ENCODE measurements around the gene MRRF.

MRRF gene

GRCh38 chr9:122264360-122265148 lies at the start of gene MRRF, which contains the start of gene RBM18:
Gene MRRF (plus strand): TSS chr9:122264882. CDS start chr9:122270892, 6,010 bp downstream.
Gene RBM18 (minus strand): TSS chr9:122264840. CDS start chr9:122261492, 3,348 bp downstream.
- peak within 1 kb of the TSS; percentile 82 for H3K27ac ChIP-seq (ENCODE audit: low read length)
- no peaks in the 10 kb centered on the region for H3K9me3 ChIP-seq (ENCODE audit: control insufficient read depth in 1 of 2, low read length in 2 of 2)
- no peaks in the 10 kb centered on the region for H3K27me3 ChIP-seq (ENCODE audit: low read depth, low read length)
- peaks cover 26 to 49% of the 10 kb centered on the region in 2 donors for H3K4me1 ChIP-seq (ENCODE audit: control insufficient read depth in 1 of 2, insufficient read depth in 2 of 2, low read length in 2 of 2)
- H3K36me3 ChIP-seq (ENCODE audit: control insufficient read depth in 1 of 2, insufficient read depth in 2 of 2, low read length in 2 of 2), result peaks cover 13 to 14% of the 10 kb centered on the region in 2 donors
- H3K4me3 ChIP-seq (ENCODE audit: low read depth in 1 of 2, low read length in 2 of 2), result peak within 1 kb of the TSS; percentile 72 to 75

GRCh38 chr9:122215663-122216062 lies 49.0 kb upstream of the MRRF start:
- Histone ChIP-seq H3K9me3 (ENCODE audit: control insufficient read depth in 1 of 2, low read length in 2 of 2) (no peaks in the 10 kb centered on the region), H3K4me3 (ENCODE audit: low read depth in 1 of 2, low read length in 2 of 2) (no peak overlapping the region), H3K27ac (ENCODE audit: low read length) (no peak overlapping the region), H3K36me3 (ENCODE audit: control insufficient read depth in 1 of 2, insufficient read depth in 2 of 2, low read length in 2 of 2) (no peaks in the 10 kb centered on the region), H3K27me3 (ENCODE audit: low read depth, low read length) (peaks cover 70% of the 10 kb centered on the region), H3K4me1 (ENCODE audit: control insufficient read depth in 1 of 2, insufficient read depth in 2 of 2, low read length in 2 of 2) (peaks cover 7 to 36% of the 10 kb centered on the region in 2 donors)

- Histone ChIP-seq H3K9me3 (ENCODE audit: control insufficient read depth in 1 of 2, low read length in 2 of 2) (no peaks in the 10 kb centered on the region), H3K36me3 (ENCODE audit: control insufficient read depth in 1 of 2, insufficient read depth in 2 of 2, low read length in 2 of 2) (no peaks in the 10 kb centered on the region), H3K4me1 (ENCODE audit: control insufficient read depth in 1 of 2, insufficient read depth in 2 of 2, low read length in 2 of 2) (peaks cover 7 to 42% of the 10 kb centered on the region in 2 donors), H3K27me3 (ENCODE audit: low read depth, low read length) (peaks cover 74% of the 10 kb centered on the region), H3K4me3 (ENCODE audit: low read depth in 1 of 2, low read length in 2 of 2) (no peak overlapping the region), H3K27ac (ENCODE audit: low read length) (no peak overlapping the region)
Observed at GRCh38 chr9:122216138-122216797, 48.4 kb upstream of the MRRF start.

GRCh38 chr9:122216798-122217418 lies 47.8 kb upstream of the MRRF start:
- Histone ChIP-seq H3K9me3 (ENCODE audit: control insufficient read depth in 1 of 2, low read length in 2 of 2) (no peaks in the 10 kb centered on the region), H3K4me3 (ENCODE audit: low read depth in 1 of 2, low read length in 2 of 2) (no peak overlapping the region), H3K4me1 (ENCODE audit: control insufficient read depth in 1 of 2, insufficient read depth in 2 of 2, low read length in 2 of 2) (peaks cover 7 to 44% of the 10 kb centered on the region in 2 donors), H3K36me3 (ENCODE audit: control insufficient read depth in 1 of 2, insufficient read depth in 2 of 2, low read length in 2 of 2) (no peaks in the 10 kb centered on the region), H3K27me3 (ENCODE audit: low read depth, low read length) (peaks cover 75% of the 10 kb centered on the region), H3K27ac (ENCODE audit: low read length) (no peak overlapping the region)

- Histone ChIP-seq H3K27ac (ENCODE audit: low read length) (no peak overlapping the region), H3K9me3 (ENCODE audit: control insufficient read depth in 1 of 2, low read length in 2 of 2) (no peaks in the 10 kb centered on the region), H3K36me3 (ENCODE audit: control insufficient read depth in 1 of 2, insufficient read depth in 2 of 2, low read length in 2 of 2) (no peaks in the 10 kb centered on the region), H3K4me1 (ENCODE audit: control insufficient read depth in 1 of 2, insufficient read depth in 2 of 2, low read length in 2 of 2) (peaks cover 7 to 45% of the 10 kb centered on the region in 2 donors), H3K4me3 (ENCODE audit: low read depth in 1 of 2, low read length in 2 of 2) (no peak overlapping the region), H3K27me3 (ENCODE audit: low read depth, low read length) (peaks cover 80% of the 10 kb centered on the region)
Observed at GRCh38 chr9:122217640-122218039, 47.0 kb upstream of the MRRF start.

GRCh38 chr9:122218071-122218934 lies 46.4 kb upstream of the MRRF start:
- Histone ChIP-seq H3K4me1 (ENCODE audit: control insufficient read depth in 1 of 2, insufficient read depth in 2 of 2, low read length in 2 of 2) (peaks cover 7 to 46% of the 10 kb centered on the region in 2 donors), H3K27ac (ENCODE audit: low read length) (no peak overlapping the region), H3K27me3 (ENCODE audit: low read depth, low read length) (peaks cover 76% of the 10 kb centered on the region), H3K4me3 (ENCODE audit: low read depth in 1 of 2, low read length in 2 of 2) (no peak overlapping the region), H3K36me3 (ENCODE audit: control insufficient read depth in 1 of 2, insufficient read depth in 2 of 2, low read length in 2 of 2) (no peaks in the 10 kb centered on the region), H3K9me3 (ENCODE audit: control insufficient read depth in 1 of 2, low read length in 2 of 2) (no peaks in the 10 kb centered on the region)

- H3K9me3 ChIP-seq (ENCODE audit: control insufficient read depth in 1 of 2, low read length in 2 of 2), result no peaks in the 10 kb centered on the region
- peak overlapping the region; percentile 4 to 46 for H3K4me3 ChIP-seq (ENCODE audit: low read depth in 1 of 2, low read length in 2 of 2)
- no peak overlapping the region for H3K27ac ChIP-seq (ENCODE audit: low read length)
- H3K36me3 ChIP-seq (ENCODE audit: control insufficient read depth in 1 of 2, insufficient read depth in 2 of 2, low read length in 2 of 2), result no peaks in the 10 kb centered on the region
- H3K27me3 ChIP-seq (ENCODE audit: low read depth, low read length), result peaks cover 77% of the 10 kb centered on the region
- H3K4me1 ChIP-seq (ENCODE audit: control insufficient read depth in 1 of 2, insufficient read depth in 2 of 2, low read length in 2 of 2), result peaks cover 7 to 38% of the 10 kb centered on the region in 2 donors
Observed at GRCh38 chr9:122218935-122219855, 45.5 kb upstream of the MRRF start.

- H3K27me3 ChIP-seq (ENCODE audit: low read depth, low read length), result peaks cover 79% of the 10 kb centered on the region
- no peaks in the 10 kb centered on the region for H3K9me3 ChIP-seq (ENCODE audit: control insufficient read depth in 1 of 2, low read length in 2 of 2)
- no peaks in the 10 kb centered on the region for H3K36me3 ChIP-seq (ENCODE audit: control insufficient read depth in 1 of 2, insufficient read depth in 2 of 2, low read length in 2 of 2)
- H3K27ac ChIP-seq (ENCODE audit: low read length), result no peak overlapping the region
- H3K4me1 ChIP-seq (ENCODE audit: control insufficient read depth in 1 of 2, insufficient read depth in 2 of 2, low read length in 2 of 2), result peaks cover 7 to 33% of the 10 kb centered on the region in 2 donors
- peak overlapping the region; percentile 4 to 46 for H3K4me3 ChIP-seq (ENCODE audit: low read depth in 1 of 2, low read length in 2 of 2)
Observed at GRCh38 chr9:122219856-122220672, 44.6 kb upstream of the MRRF start.

GRCh38 chr9:122220673-122221182 lies 44.0 kb upstream of the MRRF start:
- peaks cover 7 to 37% of the 10 kb centered on the region in 2 donors for H3K4me1 ChIP-seq (ENCODE audit: control insufficient read depth in 1 of 2, insufficient read depth in 2 of 2, low read length in 2 of 2)
- H3K27ac ChIP-seq (ENCODE audit: low read length), result no peak overlapping the region

More at GRCh38 chr9:122220673-122221182, 44.0 kb upstream of the MRRF start:
- no peaks in the 10 kb centered on the region for H3K9me3 ChIP-seq (ENCODE audit: control insufficient read depth in 1 of 2, low read length in 2 of 2)
- no peaks in the 10 kb centered on the region for H3K36me3 ChIP-seq (ENCODE audit: control insufficient read depth in 1 of 2, insufficient read depth in 2 of 2, low read length in 2 of 2)
- H3K4me3 ChIP-seq (ENCODE audit: low read depth in 1 of 2, low read length in 2 of 2), result no peak overlapping the region
- H3K27me3 ChIP-seq (ENCODE audit: low read depth, low read length), result peaks cover 79% of the 10 kb centered on the region
